Activated B cell treated with CpG ODN at 0.5 μM for 24 hours (primary cell): ENCODE data around the gene STAP1. TPM values are rescaled to one million over a fixed set of nuclear protein-coding genes. Genes with fewer than 3 reads are reported as not detected.
A peak's percentile ranks its signal among the peaks of the same experiment; 100 is the strongest.

Experiments used
- ATAC-seq: fragments of 200-7000 bp; cut with Tn5 transposase; one replicate; pipeline ENCODE4 v1.10.0; 2021; ENCODE audit warnings: low read depth, mild to moderate bottlenecking, moderate library complexity
- CTCF ChIA-PET: fragments of 350-600 bp; sonication (Branson Sonifier 250); formaldehyde crosslinking; loops from one replicate; lab custom pipeline; 2021; ENCODE audit warnings: antibody characterized with exemption; lab: Charles Lee
- POLR2A ChIA-PET: fragments of 350-600 bp; sonication (Branson Sonifier 250); formaldehyde crosslinking; loops from one replicate; lab custom pipeline; 2021; ENCODE audit warnings: antibody characterized with exemption; lab: Charles Lee
- DNase-seq: peaks from one replicate; pipeline ENCODE4 v3.0.0; 2022
- H3K27ac Mint-ChIP-seq: one replicate; pipeline ENCODE4 v1.8.0; 2020; ENCODE audit warnings: mixed read lengths
- H3K27me3 Mint-ChIP-seq: one replicate; pipeline ENCODE4 v1.8.0; 2021; ENCODE audit warnings: mixed read lengths
- H3K36me3 Mint-ChIP-seq: one replicate; pipeline ENCODE4 v1.8.0; 2021; ENCODE audit warnings: low read depth, mixed read lengths
- H3K4me1 Mint-ChIP-seq: one replicate; pipeline ENCODE4 v1.8.0; 2021; ENCODE audit warnings: mixed read lengths
- H3K4me3 Mint-ChIP-seq: one replicate; pipeline ENCODE4 v1.8.0; 2020; ENCODE audit warnings: mild to moderate bottlenecking, mixed read lengths
- H3K9me3 Mint-ChIP-seq: one replicate; pipeline ENCODE4 v1.8.0; 2020; ENCODE audit warnings: mixed read lengths
- intact Hi-C: fragments of 100-400 bp; cut with micrococcal nuclease; formaldehyde crosslinking; loops from one replicate; pipeline ENCODE4 v1.15.1; 2024
- total RNA-seq: library from RNA; stranded (reverse); gene quantifications from 2 replicates; pipeline ENCODE4 v1.2.3, GENCODE V29; 2022
- TF ChIP-seq, protein P1 (sequence below): fragments of 200-600 bp; IDR thresholded peaks from one replicate; pipeline ENCODE4 v1.8.0; 2022; ENCODE audit warnings: antibody characterized with exemption, mild to moderate bottlenecking

STAP1 gene
- total RNA-seq, 1 donor from 2014 or later, result 46.4 TPM

- Mint-ChIP-seq H3K27me3 (no peaks in the 10 kb centered on the region), H3K27ac (peak overlapping the region; percentile 86), H3K4me3 (no peak overlapping the region), H3K9me3 (no peaks in the 10 kb centered on the region), H3K4me1 (peaks cover 72% of the 10 kb centered on the region), H3K36me3 (peaks cover 37% of the 10 kb centered on the region)
- ATAC-seq (no peak), DNase-seq (no peak)
- CTCF ChIA-PET, result no interaction called here
- TF ChIP-seq, protein P1, sequence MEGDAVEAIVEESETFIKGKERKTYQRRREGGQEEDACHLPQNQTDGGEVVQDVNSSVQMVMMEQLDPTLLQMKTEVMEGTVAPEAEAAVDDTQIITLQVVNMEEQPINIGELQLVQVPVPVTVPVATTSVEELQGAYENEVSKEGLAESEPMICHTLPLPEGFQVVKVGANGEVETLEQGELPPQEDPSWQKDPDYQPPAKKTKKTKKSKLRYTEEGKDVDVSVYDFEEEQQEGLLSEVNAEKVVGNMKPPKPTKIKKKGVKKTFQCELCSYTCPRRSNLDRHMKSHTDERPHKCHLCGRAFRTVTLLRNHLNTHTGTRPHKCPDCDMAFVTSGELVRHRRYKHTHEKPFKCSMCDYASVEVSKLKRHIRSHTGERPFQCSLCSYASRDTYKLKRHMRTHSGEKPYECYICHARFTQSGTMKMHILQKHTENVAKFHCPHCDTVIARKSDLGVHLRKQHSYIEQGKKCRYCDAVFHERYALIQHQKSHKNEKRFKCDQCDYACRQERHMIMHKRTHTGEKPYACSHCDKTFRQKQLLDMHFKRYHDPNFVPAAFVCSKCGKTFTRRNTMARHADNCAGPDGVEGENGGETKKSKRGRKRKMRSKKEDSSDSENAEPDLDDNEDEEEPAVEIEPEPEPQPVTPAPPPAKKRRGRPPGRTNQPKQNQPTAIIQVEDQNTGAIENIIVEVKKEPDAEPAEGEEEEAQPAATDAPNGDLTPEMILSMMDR, result no peak
- POLR2A ChIA-PET, result interaction anchor here (1.1 kb wide), 1 partner anchor 11 kb away, joined by 3 read pairs; no protein-coding TSS in a partner anchor
- intact Hi-C loops, result no loop called here
Measured at GRCh38 chr4:67570537-67570936, 12.0 kb downstream of the STAP1 start.

DNA sequence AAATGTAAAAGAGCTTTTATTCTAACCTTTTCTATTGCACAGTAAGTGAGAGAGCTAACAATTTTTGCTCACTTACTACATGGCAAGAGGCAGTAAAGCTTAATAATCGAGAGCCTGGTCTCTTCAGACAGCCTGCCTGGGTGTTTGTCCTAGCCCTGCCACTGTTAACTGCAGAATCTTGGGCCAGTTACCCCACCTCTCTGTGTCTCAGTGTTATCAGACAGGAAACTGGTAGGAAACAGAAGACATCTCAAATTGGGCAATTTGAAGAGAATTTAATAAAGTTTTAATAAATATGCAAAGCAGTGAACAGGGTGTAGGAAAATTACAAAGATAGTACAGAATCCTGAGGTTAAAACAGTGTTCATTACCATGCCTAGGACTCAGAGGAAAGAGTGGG lies 13.4 kb downstream of the STAP1 start:
- CTCF ChIA-PET, result no interaction called here
- Mint-ChIP-seq H3K4me3 (no peak overlapping the region), H3K36me3 (peaks cover 45% of the 10 kb centered on the region), H3K4me1 (peaks cover 76% of the 10 kb centered on the region), H3K27me3 (no peaks in the 10 kb centered on the region), H3K27ac (peak overlapping the region; percentile 84), H3K9me3 (no peaks in the 10 kb centered on the region)
- no peak for ATAC-seq
- DNase-seq, result no peak
- intact Hi-C loops, result no loop called here
- TF ChIP-seq, protein P1, result no peak
- POLR2A ChIA-PET, result interaction anchor here (0.5 to 1.2 kb wide), 3 partner anchors 9 to 26 kb away, joined by 3 read pairs; partner anchors contain the start of gene CENPC

GRCh38 chr4:67573193-67573592 lies 14.7 kb downstream of the STAP1 start:
- intact Hi-C loops, result no loop called here

GRCh38 chr4:67575232-67576058 lies 16.9 kb downstream of the STAP1 start:
- intact Hi-C loops, result loop anchor here (1.0 to 2.0 kb wide), 6 partner anchors 11 to 126 kb away; partner anchors contain the start of genes CENPC, STAP1 and UBA6
- no peak for DNase-seq
- peak overlapping the region; percentile 71 for H3K4me3 Mint-ChIP-seq
- POLR2A ChIA-PET, result interaction anchor here (1.2 to 1.3 kb wide), 2 partner anchors 25 kb away, joined by 5 to 6 read pairs; no protein-coding TSS in a partner anchor
- peak; percentile 91 for ATAC-seq
- H3K4me1 Mint-ChIP-seq, result peaks cover 68% of the 10 kb centered on the region
- H3K36me3 Mint-ChIP-seq, result peaks cover 58% of the 10 kb centered on the region
- CTCF ChIA-PET, result no interaction called here
- no peaks in the 10 kb centered on the region for H3K9me3 Mint-ChIP-seq
- TF ChIP-seq, protein P1, result no peak
- H3K27ac Mint-ChIP-seq, result peak overlapping the region; percentile 90
- no peaks in the 10 kb centered on the region for H3K27me3 Mint-ChIP-seq

More at GRCh38 chr4:67573193-67573592, 14.7 kb downstream of the STAP1 start:
- Mint-ChIP-seq H3K36me3 (peaks cover 48% of the 10 kb centered on the region), H3K27ac (peak overlapping the region; percentile 84), H3K9me3 (no peaks in the 10 kb centered on the region), H3K27me3 (no peaks in the 10 kb centered on the region), H3K4me3 (peak overlapping the region; percentile 25), H3K4me1 (peaks cover 69% of the 10 kb centered on the region)
- TF ChIP-seq, protein P1, result no peak
- no peak for DNase-seq
- POLR2A ChIA-PET, result interaction anchor here (0.8 to 2.2 kb wide), 4 partner anchors 18 to 28 kb away, joined by 3 to 6 read pairs (median 4); partner anchors contain the start of gene CENPC
- CTCF ChIA-PET, result interaction anchor here (0.6 to 1.2 kb wide), 3 partner anchors 8 to 23 kb away, joined by 3 to 4 read pairs (median 3); no protein-coding TSS in a partner anchor
- peak; percentile 17 for ATAC-seq

DNA sequence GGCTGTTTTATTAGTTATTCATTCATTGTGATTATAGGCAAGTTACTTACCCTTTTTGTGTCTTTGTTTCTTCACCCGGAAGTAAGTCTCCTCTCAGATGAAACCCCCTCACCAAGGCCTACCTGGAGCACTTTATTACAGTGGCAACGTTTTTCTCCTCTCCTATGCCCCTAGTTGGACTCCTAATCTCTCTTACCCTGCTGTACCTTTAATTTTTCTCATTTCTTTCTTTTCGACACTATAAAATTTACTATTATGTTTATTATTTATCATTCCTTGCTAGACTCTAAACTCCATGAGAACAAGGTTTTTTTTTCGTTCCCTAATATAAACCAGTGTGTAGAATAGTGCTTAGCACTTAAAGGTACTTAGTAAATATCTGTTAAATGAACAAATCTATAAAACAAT lies 17.5 kb downstream of the STAP1 start:
- no peaks in the 10 kb centered on the region for H3K27me3 Mint-ChIP-seq
- TF ChIP-seq, protein P1, result no peak
- ATAC-seq (no peak), DNase-seq (no peak)
- ChIA-PET CTCF (no interaction called here), POLR2A (interaction anchor here (1.2 kb wide), 1 partner anchor 26 kb away, joined by 6 read pairs; no protein-coding TSS in a partner anchor)
- intact Hi-C loops, result no loop called here
- peak overlapping the region; percentile 71 for H3K4me3 Mint-ChIP-seq
- H3K27ac Mint-ChIP-seq, result peak overlapping the region; percentile 90
- peaks cover 59% of the 10 kb centered on the region for H3K36me3 Mint-ChIP-seq
- H3K4me1 Mint-ChIP-seq, result peaks cover 71% of the 10 kb centered on the region
- no peaks in the 10 kb centered on the region for H3K9me3 Mint-ChIP-seq
